K562 (cell line): ENCODE data around the gene PPP6R3. TPM values are rescaled to one million over a fixed set of nuclear protein-coding genes. Genes with fewer than 3 reads are reported as not detected.

ENCODE experiments used
- ATAC-seq: fragments of 200-7000 bp; cut with Tn5 transposase; 3 replicates; pipeline ENCODE4 v1.9.1; 2020; ENCODE audit warnings: moderate library complexity
- BruUV-seq: library from RNA; stranded (reverse); fragments of 400-500 nt; replicated peaks from 2 replicates; lab custom pipeline; 2021; lab: Mats Ljungman, UMichigan
- CTCF ChIA-PET: fragments of 300-600 bp; formaldehyde crosslinking; extraction: SDS; loops from one replicate; lab custom pipeline; 2021; ENCODE audit warnings: low intra/inter-chr PET ratio; lab: Yijun Ruan, JAX
- POLR2A ChIA-PET: fragments of 300-600, 350-650 bp; sonication (Branson Sonifier 250); formaldehyde crosslinking; extraction: SDS; loops from one replicate; lab custom pipeline; 2021; ENCODE audit warnings: antibody characterized with exemption, inconsistent platforms; lab: Yijun Ruan, JAX
- DNase-seq, 4 experiments: peaks; one replicate each; pipeline versions ENCODE4 v3.0.0 to v3.0.0-alpha.2; 2011 to 2018; ENCODE audit warnings: low spot score in 3 of 4, mixed read lengths in 3 of 4; ENCODE audit errors: extremely low read depth in 1 of 4
- FAIRE-seq: peaks from 2 replicates; lab custom pipeline; 2011; peaks lifted over from hg19 to GRCh38; lab: Jason Lieb, UNC
- H2AFZ ChIP-seq: 2 replicates; pipeline ENCODE4 v1.6.0; 2011; ENCODE audit warnings: low read depth, low read length, control low read depth, inconsistent platforms
- H3K27ac ChIP-seq: fragments of 200-600 bp; 3 replicates; pipeline ENCODE4 v1.8.0; 2011; ENCODE audit warnings: low read depth, mild to moderate bottlenecking, control low read depth, inconsistent platforms, low read length, moderate library complexity, mixed read lengths; ENCODE audit errors: extremely low read depth
- H3K27me3 ChIP-seq, 2 experiments: fragments of 300-600 bp in 1 of 2; 2 replicates in 1 of 2; 3 replicates in 1 of 2; pipeline versions ENCODE4 v1.6.0 to v1.8.0; 2011; ENCODE audit warnings: inconsistent platforms in 2 of 2, low read length in 2 of 2, mild to moderate bottlenecking in 1 of 2, mixed read lengths in 1 of 2, moderate library complexity in 1 of 2; ENCODE audit not compliant: control insufficient read depth in 2 of 2, insufficient read depth in 2 of 2
- H3K36me3 ChIP-seq: fragments of 300-600 bp; 3 replicates; pipeline ENCODE4 v1.8.0; 2011; ENCODE audit warnings: mild to moderate bottlenecking, low read length, inconsistent platforms; ENCODE audit not compliant: control insufficient read depth, insufficient read depth
- H3K4me1 ChIP-seq, 2 experiments: fragments of 200-600 bp in 1 of 2; replicated peaks in 1 of 2; 2 replicates in 1 of 2; 3 replicates in 1 of 2; pipeline versions ENCODE4 v1.5.1 to v1.8.0; 2011; ENCODE audit warnings: inconsistent platforms in 2 of 2, low read length in 2 of 2, mild to moderate bottlenecking in 1 of 2, mixed read lengths in 1 of 2, moderate library complexity in 1 of 2; ENCODE audit not compliant: control insufficient read depth in 2 of 2, insufficient read depth in 2 of 2
- H3K4me2 ChIP-seq: 2 replicates; pipeline ENCODE4 v1.6.1; 2011; ENCODE audit warnings: low read length, control low read depth, inconsistent platforms, mixed read lengths; ENCODE audit not compliant: insufficient read depth
- H3K4me3 ChIP-seq: fragments of 200-600 bp; sonication (generic), shearing (Covaris generic); 2 replicates; pipeline ENCODE4 v1.5.1; 2016; ENCODE audit warnings: control low read depth, inconsistent platforms
- H3K79me2 ChIP-seq: fragments of 200-600 bp; 3 replicates; pipeline ENCODE4 v1.8.0; 2011; ENCODE audit warnings: low read length, inconsistent platforms; ENCODE audit not compliant: control insufficient read depth, insufficient read depth
- H3K9ac ChIP-seq, 2 experiments: 2 replicates each; pipeline versions ENCODE4 v1.6.0 to v1.6.1; 2011; ENCODE audit warnings: low read depth in 2 of 2, low read length in 2 of 2, control low read depth in 1 of 2, inconsistent platforms in 1 of 2, mild to moderate bottlenecking in 1 of 2, mixed read lengths in 1 of 2; ENCODE audit not compliant: insufficient read depth in 1 of 2
- H3K9me1 ChIP-seq: one replicate; pipeline ENCODE4 v1.6.0; 2011; ENCODE audit warnings: inconsistent platforms, mild to moderate bottlenecking, low read length, moderate library complexity; ENCODE audit not compliant: control insufficient read depth, insufficient read depth
- H3K9me3 ChIP-seq: replicated peaks from 2 replicates; pipeline ENCODE4 v1.5.1; 2011; ENCODE audit warnings: low read depth, low read length, inconsistent platforms; ENCODE audit not compliant: control insufficient read depth, insufficient read depth
- H4K20me1 ChIP-seq: replicated peaks from 2 replicates; pipeline ENCODE4 v1.6.1; 2011; ENCODE audit warnings: low read length, inconsistent platforms, mixed read lengths; ENCODE audit not compliant: control insufficient read depth, insufficient read depth
- ESRRA ChIP-seq: fragments of 450-650 bp; IDR thresholded peaks from 2 replicates; pipeline ENCODE4 v1.6.1; 2014; ENCODE audit warnings: low read depth, mild to moderate bottlenecking, moderate library complexity, borderline replicate concordance
- ETV6 ChIP-seq, 3 experiments: fragments of 150-350 bp in 1 of 3; sonication (generic) in 1 of 3; formaldehyde crosslinking in 1 of 3; IDR thresholded peaks; 2 replicates each; pipeline versions ENCODE4 v1.6.1 to v1.8.0; 2014 to 2022; ENCODE audit warnings: borderline replicate concordance in 2 of 3, low read depth in 2 of 3, antibody characterized with exemption in 1 of 3, low read length in 1 of 3, mild to moderate bottlenecking in 1 of 3, missing genetic modification reagents in 1 of 3
- GATA2 ChIP-seq: sonication (generic); formaldehyde crosslinking; IDR thresholded peaks from 2 replicates; pipeline ENCODE4 v1.4.0; 2020; ENCODE audit warnings: mild to moderate bottlenecking, missing genetic modification reagents
- KAT8 ChIP-seq: fragments of 450-650 bp; IDR thresholded peaks from 2 replicates; pipeline ENCODE4 v1.6.1; 2016; ENCODE audit warnings: low read depth, mild to moderate bottlenecking
- NFE2 ChIP-seq: IDR thresholded peaks from 2 replicates; pipeline ENCODE4 v1.6.1; 2014; ENCODE audit warnings: antibody characterized with exemption, low read depth
- NR3C1 ChIP-seq: sonication (generic); formaldehyde crosslinking; IDR thresholded peaks from 2 replicates; pipeline ENCODE4 v1.8.1; 2022; ENCODE audit warnings: missing genetic modification reagents
- SMARCB1 ChIP-seq: IDR thresholded peaks from 2 replicates; pipeline ENCODE4 v1.6.1; 2011; ENCODE audit warnings: improper control_type of control experiment, low read depth; ENCODE audit not compliant: insufficient read length
- SREBF1 ChIP-seq: fragments of 150-350 bp; IDR thresholded peaks from 2 replicates; pipeline ENCODE4 v1.6.1; 2014; ENCODE audit warnings: antibody characterized with exemption, low read depth, low read length, borderline replicate concordance
- ZNF121 ChIP-seq: sonication (generic); formaldehyde crosslinking; conservative IDR thresholded peaks from 2 replicates; pipeline ENCODE4 v1.8.0; 2022; ENCODE audit warnings: missing genetic modification reagents
- ZNF140 ChIP-seq: fragments of 250-450 bp; sonication (Bioruptor Pico); IDR thresholded peaks from 2 replicates; pipeline ENCODE4 v1.8.0; 2021; ENCODE audit warnings: moderate library complexity, mild to moderate bottlenecking, inconsistent platforms
- ZNF24 ChIP-seq: fragments of 450-650 bp; IDR thresholded peaks from 2 replicates; pipeline ENCODE4 v1.6.1; 2016
- WGBS: fragments of 100-300 bp; shearing (Covaris generic); methylation state at CpG from one replicate; pipeline ENCODE4 v1.1.6; 2016; ENCODE audit warnings: low coverage, mixed read lengths; ENCODE audit not compliant: insufficient coverage; ENCODE audit errors: missing lambda C conversion rate; 5-methylcytosine and 5-hydroxymethylcytosine counted together
- in situ Hi-C: fragments of 300-500 bp; cut with MboI; formaldehyde crosslinking; loops from 4 replicates; pipeline ENCODE4 v1.15.0; 2018; ENCODE audit warnings: inconsistent platforms, mixed read lengths
- intact Hi-C: fragments of 100-400 bp; cut with micrococcal nuclease; formaldehyde crosslinking; loops from 2 replicates; pipeline ENCODE4 v1.14.2; 2022
- polyA plus RNA-seq, 8 experiments: library from polyadenylated mRNA; depleted of rRNA in 4 of 8; stranded (reverse) in 5 of 8; unstranded in 3 of 8; fragments of >200 nt; fragmentation: Nextera tagmentation in 2 of 8; fragmentation: Illumina TruSeq in 1 of 8; extraction: Ambion mirVana in 2 of 8; extraction: Trizol in 1 of 8; gene quantifications; 2 replicates each; pipeline versions ENCODE4 v1.2.1 to v1.2.3, GENCODE V29; 2011 to 2014; ENCODE audit warnings: inconsistent platforms in 1 of 8, missing spikeins in 1 of 8
- total RNA-seq, 7 experiments: library from RNA; depleted of rRNA in 6 of 7; stranded (reverse); fragments of >200 nt in 6 of 7; fragmentation: Illumina TruSeq in 2 of 7; extraction: Trizol in 2 of 7; gene quantifications; 2 replicates each; pipeline versions ENCODE4 v1.2.1 to v1.2.3, GENCODE V29; 2011 to 2021; ENCODE audit warnings: low replicate concordance in 1 of 7
- TF ChIP-seq, protein P1 (sequence below): sonication (generic); formaldehyde crosslinking; IDR thresholded peaks from 2 replicates; pipeline ENCODE4 v1.8.1; 2022; ENCODE audit warnings: missing genetic modification reagents
- TF ChIP-seq, protein P2 (sequence below): fragments of 200-800 bp; sonication (Bioruptor generic); IDR thresholded peaks from 2 replicates; pipeline ENCODE4 v1.6.1; 2017; ENCODE audit warnings: missing genetic modification characterization, missing compliant biosample characterization

PPP6R3 gene
- total and polyA plus RNA-seq, 9 of the 15 experiments (the other 6 are each of a cell fraction or from before 2014, with no cell fraction given): 20.3 to 117 (median 80.6) TPM

DNA sequence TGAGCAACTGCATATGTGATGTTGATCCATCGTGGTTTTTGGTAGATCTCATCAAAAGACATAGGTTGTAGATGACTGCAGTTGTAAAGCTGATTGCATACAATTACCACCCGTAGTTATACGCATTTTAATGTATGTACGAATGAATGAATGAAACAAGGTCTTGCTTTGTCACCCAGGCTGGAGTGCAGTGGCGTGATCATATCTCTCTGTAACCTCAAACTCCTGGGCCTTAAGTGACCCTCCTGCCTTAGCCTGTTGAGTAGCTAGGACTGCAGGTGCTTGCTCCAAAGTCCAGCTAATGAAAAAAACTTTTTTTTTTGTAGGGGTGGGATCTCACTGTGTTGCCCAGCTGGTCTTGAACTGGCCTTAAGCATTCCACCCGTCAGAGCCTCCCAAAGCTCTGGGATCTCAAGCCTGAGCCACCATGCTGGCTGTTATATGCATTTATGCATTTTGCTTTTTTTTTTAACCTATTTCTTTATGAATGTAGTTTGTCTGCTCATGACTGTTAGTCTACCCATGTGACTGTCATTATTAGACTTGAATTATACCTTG, 53.5 kb downstream of the PPP6R3 start:
- Histone ChIP-seq H3K79me2 (peaks cover 90% of the 10 kb centered on the region), H3K9me3 (no peaks in the 10 kb centered on the region; the same call in 1 of the 2 replicates), H3K27me3 (no peaks in the 10 kb centered on the region), H3K36me3 (peaks cover 33% of the 10 kb centered on the region; the same call in 2 of the 3 replicates), H2AFZ (no peak overlapping the region), H4K20me1 (peaks cover 16% of the 10 kb centered on the region), H3K9me1 (no peaks in the 10 kb centered on the region), H3K4me3 (no peak overlapping the region), H3K27ac (0 out of 3 replicates have a peak overlapping the region, but pooled peaks have one; percentile 20), H3K4me1 (peaks cover 0 to 8% of the 10 kb centered on the region in 2 experiments; a peak in 3 of 5 replicates), H3K9ac (no peak overlapping the region), H3K4me2 (no peak overlapping the region)
- BruUV-seq: no TSS peak
- CTCF ChIA-PET: no interaction called here
- FAIRE-seq: no peak
- DNase-seq: no peak
- TF ChIP-seq ZNF24: peak; percentile 94
- peak; percentile 36; the same call in 1 of the 2 replicates for TF ChIP-seq GATA2 (CRISPR knock-in tag)
- no peak for TF ChIP-seq ZNF140
- TF ChIP-seq, protein P1, sequence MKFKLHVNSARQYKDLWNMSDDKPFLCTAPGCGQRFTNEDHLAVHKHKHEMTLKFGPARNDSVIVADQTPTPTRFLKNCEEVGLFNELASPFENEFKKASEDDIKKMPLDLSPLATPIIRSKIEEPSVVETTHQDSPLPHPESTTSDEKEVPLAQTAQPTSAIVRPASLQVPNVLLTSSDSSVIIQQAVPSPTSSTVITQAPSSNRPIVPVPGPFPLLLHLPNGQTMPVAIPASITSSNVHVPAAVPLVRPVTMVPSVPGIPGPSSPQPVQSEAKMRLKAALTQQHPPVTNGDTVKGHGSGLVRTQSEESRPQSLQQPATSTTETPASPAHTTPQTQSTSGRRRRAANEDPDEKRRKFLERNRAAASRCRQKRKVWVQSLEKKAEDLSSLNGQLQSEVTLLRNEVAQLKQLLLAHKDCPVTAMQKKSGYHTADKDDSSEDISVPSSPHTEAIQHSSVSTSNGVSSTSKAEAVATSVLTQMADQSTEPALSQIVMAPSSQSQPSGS (CRISPR knock-in tag): no peak
- no peak for TF ChIP-seq KAT8
- TF ChIP-seq ZNF121 (CRISPR knock-in tag): peak; percentile 88
- TF ChIP-seq SREBF1: no peak
- no peak for TF ChIP-seq SMARCB1
- no peak for TF ChIP-seq NR3C1
- TF ChIP-seq, protein P2, sequence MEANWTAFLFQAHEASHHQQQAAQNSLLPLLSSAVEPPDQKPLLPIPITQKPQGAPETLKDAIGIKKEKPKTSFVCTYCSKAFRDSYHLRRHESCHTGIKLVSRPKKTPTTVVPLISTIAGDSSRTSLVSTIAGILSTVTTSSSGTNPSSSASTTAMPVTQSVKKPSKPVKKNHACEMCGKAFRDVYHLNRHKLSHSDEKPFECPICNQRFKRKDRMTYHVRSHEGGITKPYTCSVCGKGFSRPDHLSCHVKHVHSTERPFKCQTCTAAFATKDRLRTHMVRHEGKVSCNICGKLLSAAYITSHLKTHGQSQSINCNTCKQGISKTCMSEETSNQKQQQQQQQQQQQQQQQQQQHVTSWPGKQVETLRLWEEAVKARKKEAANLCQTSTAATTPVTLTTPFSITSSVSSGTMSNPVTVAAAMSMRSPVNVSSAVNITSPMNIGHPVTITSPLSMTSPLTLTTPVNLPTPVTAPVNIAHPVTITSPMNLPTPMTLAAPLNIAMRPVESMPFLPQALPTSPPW (CRISPR knock-in tag): no peak
- peak; percentile 9; the same call in 1 of the 2 replicates for TF ChIP-seq NFE2
- TF ChIP-seq ETV6 (IDR thresholded peaks at IDR 0.05; ENCODE audit: borderline replicate concordance in 1 of 2, low read depth in 2 of 2, low read length in 1 of 2): no peak
- TF ChIP-seq ETV6 (CRISPR knock-in tag; IDR thresholded peaks at IDR 0.05; ENCODE audit: borderline replicate concordance): no peak
- TF ChIP-seq ESRRA: peak; percentile 20; the same call in 1 of the 2 replicates
- in situ Hi-C loops: no loop called here
- POLR2A ChIA-PET: interaction anchor here (0.7 to 1.8 kb wide), 5 partner anchors 9 to 16 kb away, joined by 3 to 5 read pairs (median 3); no protein-coding TSS in a partner anchor
- WGBS: 49% methylated on average over 6 of the region's 6 CpGs
- peak; percentile 64; the same call in 2 of the 3 replicates for ATAC-seq
- intact Hi-C loops: no loop called here
